ENCODE measurements around the gene ENO1. TPM values are rescaled to one million over a fixed set of nuclear protein-coding genes. Genes with fewer than 3 reads are reported as not detected.
A peak's percentile ranks its signal among the peaks of the same experiment; 100 is the strongest.

The ENO1 gene
- total and polyA plus RNA-seq, 2 of the 4 experiments (the other 2 are of a cell fraction), result 2,125 to 3,643 TPM

DNA sequence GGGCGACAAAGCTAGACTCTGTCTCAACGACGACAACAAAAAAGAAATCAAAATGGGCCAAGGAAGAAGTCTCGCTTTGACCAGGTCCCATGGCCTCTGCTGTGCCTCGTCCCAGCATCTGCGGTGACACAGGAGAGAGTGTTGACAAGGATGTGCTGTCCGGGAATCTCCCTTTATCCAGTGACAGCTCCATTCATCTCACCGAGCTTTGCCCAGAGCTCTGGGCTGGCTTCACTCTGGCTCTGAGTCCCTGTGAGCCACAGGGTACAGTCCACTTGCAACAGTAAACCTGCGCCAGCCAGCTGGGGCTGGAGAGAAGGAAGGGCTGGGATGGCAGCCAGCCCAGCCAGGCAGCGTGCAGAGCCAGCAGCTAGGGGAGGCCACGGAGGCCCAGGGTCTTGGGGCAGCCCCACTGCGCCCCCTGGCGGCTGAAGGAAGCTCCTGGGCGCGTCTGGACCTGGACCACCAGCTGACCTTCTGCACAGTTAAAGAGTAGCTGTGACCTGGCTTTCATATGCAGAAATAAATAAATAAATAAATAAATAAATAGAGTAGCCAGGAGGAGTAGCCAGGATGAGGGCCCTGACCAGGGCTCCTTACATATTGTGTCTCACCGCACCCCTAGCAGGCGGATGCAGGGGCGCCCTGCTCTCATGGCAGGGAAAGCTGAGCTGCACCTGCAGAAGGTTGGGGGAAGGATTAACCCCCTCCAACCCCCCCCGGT, 29.7 kb downstream of the ENO1 start:
- peak overlapping the region; percentile 74 for H2AFZ ChIP-seq (replicated peaks; ENCODE audit: low read length, poor library complexity)
- no peak overlapping the region for H2BK5ac ChIP-seq (ENCODE audit: low read depth, low read length, poor library complexity, severe bottlenecking)
- H4K5ac ChIP-seq (ENCODE audit: low read depth, low read length), result no peak overlapping the region
- ChIA-PET CTCF (interaction anchor here (0.6 to 1.9 kb wide), 30 partner anchors 9 to 438 kb away, joined by 3 to 15 read pairs (median 4); no protein-coding TSS in a partner anchor), POLR2A (ENCODE audit: unreplicated experiment) (no interaction called here)
- intact Hi-C loops (cut with micrococcal nuclease), result loop anchor here (2.0 kb wide), 2 partner anchors 122 to 288 kb away; no protein-coding TSS in a partner anchor
- no peak overlapping the region for H4K8ac ChIP-seq (ENCODE audit: low read depth in 2 of 2, low read length in 2 of 2)
- H3K36me3 ChIP-seq (ENCODE audit: control insufficient read depth, insufficient read depth, low read length), result no peaks in the 10 kb centered on the region
- H3K4me3 ChIP-seq (ENCODE audit: insufficient read depth, low read depth, low read length), result no peak overlapping the region
- ATAC-seq (ENCODE audit: low read depth) (peak; percentile 97), DNase-seq (peak; percentile 93)
- no peak overlapping the region; the same call in 1 of the 2 replicates for H3K14ac ChIP-seq (replicated peaks; ENCODE audit: low read depth, low read length)
- H3K56ac ChIP-seq (ENCODE audit: extremely low read depth, insufficient read depth, low read length), result no peak overlapping the region
- H3K9ac ChIP-seq (ENCODE audit: low read depth, low read length), result 0 out of 2 replicates have a peak overlapping the region, but pooled peaks have one; percentile 3
- H3K79me1 ChIP-seq (ENCODE audit: low read depth in 1 of 2, low read length in 2 of 2), result no peaks in the 10 kb centered on the region
- in situ Hi-C loops (cut with MboI; ENCODE audit: low sequenced_read_pairs), result loop anchor here (10.0 kb wide), 1 partner anchor 284 kb away; no protein-coding TSS in a partner anchor
- no peaks in the 10 kb centered on the region for H3K9me3 ChIP-seq (ENCODE audit: control insufficient read depth, insufficient read depth, low read length)
- H2BK120ac ChIP-seq (ENCODE audit: low read depth, low read length), result no peak overlapping the region
- H2AK9ac ChIP-seq (replicated peaks; ENCODE audit: low read depth, low read length, poor library complexity), result peak overlapping the region; percentile 82
- H3K4me2 ChIP-seq (ENCODE audit: low read depth, low read length), result peak overlapping the region; percentile 32; the same call in 1 of the 2 replicates
- H2AK5ac ChIP-seq (ENCODE audit: low read depth, low read length), result peak overlapping the region; percentile 69
- no TSS peak for BruUV-seq (replicated peaks)
- WGBS, 2 experiments (ENCODE audit: extremely low coverage in 2 of 2, insufficient read length in 1 of 2), result 44% methylated on average over 3 of the region's 19 CpGs; no CpG with 5 or more reads in 1 of the 2 experiments
- no peak overlapping the region for H3K27ac ChIP-seq (ENCODE audit: insufficient read depth, low read length)
- peaks cover 2% of the 10 kb centered on the region for H3K4me1 ChIP-seq (ENCODE audit: control insufficient read depth, insufficient read depth, low read length)
- H2BK15ac ChIP-seq (ENCODE audit: low read depth, low read length), result peak overlapping the region; percentile 29; the same call in 1 of the 3 replicates
- no peak overlapping the region for H3K23ac ChIP-seq (ENCODE audit: low read depth, low read length)
- peaks cover 10% of the 10 kb centered on the region for H3K27me3 ChIP-seq (ENCODE audit: control insufficient read depth, insufficient read depth, low read length)
- H4K91ac ChIP-seq (ENCODE audit: insufficient read depth, low read depth, low read length), result peak overlapping the region; percentile 59; the same call in 1 of the 2 replicates
- peak overlapping the region; percentile 27; the same call in 1 of the 2 replicates for H2BK20ac ChIP-seq (ENCODE audit: low read depth, low read length)
- peak overlapping the region; percentile 39; the same call in 1 of the 2 replicates for H3K18ac ChIP-seq (ENCODE audit: low read depth, low read length)
- peaks cover 5% of the 10 kb centered on the region; the same call in 1 of the 2 replicates for H4K20me1 ChIP-seq (ENCODE audit: insufficient read depth, low read length)
- H3K9me1 ChIP-seq (ENCODE audit: insufficient read depth, low read length), result no peaks in the 10 kb centered on the region; the same call in 1 of the 2 replicates
- dilution Hi-C loops (cut with HindIII; ENCODE audit: low sequenced_read_pairs, unreplicated experiment), result no loop called here
- H3K4ac ChIP-seq (ENCODE audit: low read depth, low read length), result no peak overlapping the region
- TF ChIP-seq, protein P1, sequence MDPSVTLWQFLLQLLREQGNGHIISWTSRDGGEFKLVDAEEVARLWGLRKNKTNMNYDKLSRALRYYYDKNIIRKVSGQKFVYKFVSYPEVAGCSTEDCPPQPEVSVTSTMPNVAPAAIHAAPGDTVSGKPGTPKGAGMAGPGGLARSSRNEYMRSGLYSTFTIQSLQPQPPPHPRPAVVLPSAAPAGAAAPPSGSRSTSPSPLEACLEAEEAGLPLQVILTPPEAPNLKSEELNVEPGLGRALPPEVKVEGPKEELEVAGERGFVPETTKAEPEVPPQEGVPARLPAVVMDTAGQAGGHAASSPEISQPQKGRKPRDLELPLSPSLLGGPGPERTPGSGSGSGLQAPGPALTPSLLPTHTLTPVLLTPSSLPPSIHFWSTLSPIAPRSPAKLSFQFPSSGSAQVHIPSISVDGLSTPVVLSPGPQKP (IDR thresholded peaks at IDR 0.05; ENCODE audit: borderline replicate concordance, low read depth, low read length), result no peak
- TF ChIP-seq CEBPB (IDR thresholded peaks at IDR 0.05; ENCODE audit: low read depth, low read length) (0 out of 2 replicates have a peak, but pooled peaks have one; percentile 21), SMC3 (IDR thresholded peaks at IDR 0.05; ENCODE audit: low read depth, low read length) (peak; percentile 92), NFE2L2 (IDR thresholded peaks at IDR 0.05; ENCODE audit: low read depth, low read length) (no peak), MAFK (IDR thresholded peaks at IDR 0.05; ENCODE audit: low read depth, low read length) (no peak), CHD1 (IDR thresholded peaks at IDR 0.05; ENCODE audit: low read depth, low read length) (no peak), RCOR1 (IDR thresholded peaks at IDR 0.05; ENCODE audit: insufficient replicate concordance, low read length) (no peak), RFX5 (IDR thresholded peaks at IDR 0.05; ENCODE audit: low read depth, low read length) (no peak), POLR2A (IDR thresholded peaks at IDR 0.05; ENCODE audit: low read depth, low read length) (0 out of 2 replicates have a peak, but pooled peaks have one; percentile 33), RAD21 (IDR thresholded peaks at IDR 0.05; ENCODE audit: low read length) (peak; percentile 92), BHLHE40 (IDR thresholded peaks at IDR 0.05; ENCODE audit: low read depth, low read length) (no peak), MXI1 (IDR thresholded peaks at IDR 0.05; ENCODE audit: borderline replicate concordance, low read depth, low read length) (no peak)
- TF ChIP-seq, protein P2, sequence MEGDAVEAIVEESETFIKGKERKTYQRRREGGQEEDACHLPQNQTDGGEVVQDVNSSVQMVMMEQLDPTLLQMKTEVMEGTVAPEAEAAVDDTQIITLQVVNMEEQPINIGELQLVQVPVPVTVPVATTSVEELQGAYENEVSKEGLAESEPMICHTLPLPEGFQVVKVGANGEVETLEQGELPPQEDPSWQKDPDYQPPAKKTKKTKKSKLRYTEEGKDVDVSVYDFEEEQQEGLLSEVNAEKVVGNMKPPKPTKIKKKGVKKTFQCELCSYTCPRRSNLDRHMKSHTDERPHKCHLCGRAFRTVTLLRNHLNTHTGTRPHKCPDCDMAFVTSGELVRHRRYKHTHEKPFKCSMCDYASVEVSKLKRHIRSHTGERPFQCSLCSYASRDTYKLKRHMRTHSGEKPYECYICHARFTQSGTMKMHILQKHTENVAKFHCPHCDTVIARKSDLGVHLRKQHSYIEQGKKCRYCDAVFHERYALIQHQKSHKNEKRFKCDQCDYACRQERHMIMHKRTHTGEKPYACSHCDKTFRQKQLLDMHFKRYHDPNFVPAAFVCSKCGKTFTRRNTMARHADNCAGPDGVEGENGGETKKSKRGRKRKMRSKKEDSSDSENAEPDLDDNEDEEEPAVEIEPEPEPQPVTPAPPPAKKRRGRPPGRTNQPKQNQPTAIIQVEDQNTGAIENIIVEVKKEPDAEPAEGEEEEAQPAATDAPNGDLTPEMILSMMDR (conservative IDR thresholded peaks at IDR 0.05; ENCODE audit: low read depth, low read length), result peak; percentile 95
- TF ChIP-seq, protein P3, sequence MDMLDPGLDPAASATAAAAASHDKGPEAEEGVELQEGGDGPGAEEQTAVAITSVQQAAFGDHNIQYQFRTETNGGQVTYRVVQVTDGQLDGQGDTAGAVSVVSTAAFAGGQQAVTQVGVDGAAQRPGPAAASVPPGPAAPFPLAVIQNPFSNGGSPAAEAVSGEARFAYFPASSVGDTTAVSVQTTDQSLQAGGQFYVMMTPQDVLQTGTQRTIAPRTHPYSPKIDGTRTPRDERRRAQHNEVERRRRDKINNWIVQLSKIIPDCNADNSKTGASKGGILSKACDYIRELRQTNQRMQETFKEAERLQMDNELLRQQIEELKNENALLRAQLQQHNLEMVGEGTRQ (IDR thresholded peaks at IDR 0.05; ENCODE audit: low read depth, low read length), result no peak
